Measurements from ENCODE around the gene SH3GLB2.

Gene SH3GLB2

DNA sequence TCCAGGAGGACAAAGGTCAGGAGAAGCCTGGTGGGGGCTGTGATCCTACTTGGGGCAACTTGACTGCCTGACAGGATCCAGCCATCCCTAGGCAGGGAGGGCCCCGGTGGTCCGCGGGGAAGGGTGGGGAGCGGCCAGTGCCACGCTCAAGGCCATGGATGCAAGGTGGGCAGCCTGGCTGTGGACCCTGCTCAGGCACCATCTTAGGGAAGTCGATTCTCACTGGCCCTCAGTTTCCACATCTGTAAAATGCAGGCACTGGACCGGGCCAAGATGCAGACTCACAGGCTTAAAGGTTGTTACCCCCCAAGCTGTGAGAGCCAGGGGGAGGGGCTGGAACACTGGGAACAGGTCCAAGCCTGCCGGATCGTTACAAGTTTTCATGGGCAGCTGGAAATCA lies 44.0 kb upstream of the SH3GLB2 start:
- TF ChIP-seq, protein P1, sequence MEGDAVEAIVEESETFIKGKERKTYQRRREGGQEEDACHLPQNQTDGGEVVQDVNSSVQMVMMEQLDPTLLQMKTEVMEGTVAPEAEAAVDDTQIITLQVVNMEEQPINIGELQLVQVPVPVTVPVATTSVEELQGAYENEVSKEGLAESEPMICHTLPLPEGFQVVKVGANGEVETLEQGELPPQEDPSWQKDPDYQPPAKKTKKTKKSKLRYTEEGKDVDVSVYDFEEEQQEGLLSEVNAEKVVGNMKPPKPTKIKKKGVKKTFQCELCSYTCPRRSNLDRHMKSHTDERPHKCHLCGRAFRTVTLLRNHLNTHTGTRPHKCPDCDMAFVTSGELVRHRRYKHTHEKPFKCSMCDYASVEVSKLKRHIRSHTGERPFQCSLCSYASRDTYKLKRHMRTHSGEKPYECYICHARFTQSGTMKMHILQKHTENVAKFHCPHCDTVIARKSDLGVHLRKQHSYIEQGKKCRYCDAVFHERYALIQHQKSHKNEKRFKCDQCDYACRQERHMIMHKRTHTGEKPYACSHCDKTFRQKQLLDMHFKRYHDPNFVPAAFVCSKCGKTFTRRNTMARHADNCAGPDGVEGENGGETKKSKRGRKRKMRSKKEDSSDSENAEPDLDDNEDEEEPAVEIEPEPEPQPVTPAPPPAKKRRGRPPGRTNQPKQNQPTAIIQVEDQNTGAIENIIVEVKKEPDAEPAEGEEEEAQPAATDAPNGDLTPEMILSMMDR (IDR thresholded peaks at IDR 0.05; ENCODE audit: low read depth, low read length, missing control alignments) = no peak
- DNase-seq (ENCODE audit: low read depth) = no peak
- no peak overlapping the region for H3K4me3 ChIP-seq (ENCODE audit: low read depth, low read length)

DNA sequence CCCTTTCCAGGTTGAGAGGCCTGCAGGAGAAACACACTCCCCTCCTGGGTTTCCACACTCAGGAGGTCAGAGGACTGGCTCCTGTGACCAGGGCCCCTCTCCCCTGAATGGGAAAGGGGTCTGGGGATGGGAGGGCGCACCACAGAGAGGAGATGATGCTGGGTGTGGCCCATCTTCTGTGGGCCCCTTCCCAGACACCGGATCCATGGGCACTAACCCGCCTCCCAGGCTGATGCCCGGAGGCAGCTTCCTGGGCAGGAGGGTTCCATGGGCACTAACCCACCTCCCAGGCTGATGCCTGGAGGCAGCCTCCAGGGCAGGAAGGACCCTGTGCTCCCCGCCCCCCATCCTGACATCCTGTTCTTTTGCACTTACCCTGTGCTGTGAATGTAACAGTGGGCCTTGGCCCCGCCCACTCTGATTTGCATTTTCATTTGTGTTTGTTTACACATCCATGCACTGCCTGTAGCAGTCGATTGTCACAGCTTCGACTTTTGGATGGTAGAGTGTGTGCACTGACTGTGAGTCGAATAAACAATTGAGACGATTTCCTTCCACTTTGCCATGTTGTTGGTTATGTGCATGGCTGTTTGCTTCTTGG lies 43.5 kb upstream of the SH3GLB2 start:
- no peak for DNase-seq (ENCODE audit: low read depth)
- H3K4me3 ChIP-seq (ENCODE audit: low read depth, low read length) = no peak overlapping the region
- TF ChIP-seq, protein P1 (IDR thresholded peaks at IDR 0.05; ENCODE audit: low read depth, low read length, missing control alignments) = no peak

DNA sequence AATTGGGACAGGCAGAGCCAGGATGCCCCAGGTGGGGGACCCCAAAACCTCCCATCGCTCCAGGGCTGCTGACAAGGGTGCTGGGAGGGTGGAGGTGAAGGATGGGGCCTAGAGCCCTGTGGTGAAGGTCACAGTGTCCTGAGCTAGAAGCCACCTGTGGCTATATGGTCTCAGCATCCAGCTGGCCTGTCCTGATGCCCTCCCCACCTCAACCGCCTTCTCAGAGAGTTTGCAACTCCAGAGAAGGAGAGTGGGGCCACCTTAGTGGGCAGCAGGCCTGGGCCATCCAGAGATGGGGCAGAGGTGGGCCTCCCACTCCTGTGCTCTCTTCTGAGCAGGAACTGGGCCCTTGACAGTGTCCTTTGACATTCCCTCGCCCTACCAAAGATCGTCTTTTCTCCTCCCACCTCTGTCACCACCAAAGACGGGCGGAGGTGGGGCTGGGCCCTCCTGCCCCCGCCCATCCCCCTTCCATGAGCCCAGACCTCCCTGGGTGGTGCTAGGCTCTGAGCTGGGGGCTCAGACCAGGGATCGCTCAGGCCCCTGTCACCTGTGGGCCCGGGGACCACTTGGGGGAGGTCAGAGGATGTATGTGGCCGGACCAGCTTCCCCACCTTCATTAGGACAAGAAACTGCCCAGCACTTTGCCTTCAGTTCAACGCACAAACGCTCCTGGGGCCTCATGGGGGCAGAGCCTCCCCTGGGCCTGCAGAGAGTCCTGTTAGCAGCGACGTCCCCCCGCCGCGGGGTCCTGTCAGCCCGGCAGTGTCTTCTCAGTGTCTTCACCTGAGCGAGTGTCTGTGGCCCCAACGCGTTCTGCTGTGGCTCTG lies 42.8 kb upstream of the SH3GLB2 start:
- DNase-seq (ENCODE audit: low read depth) = no peak
- no peak overlapping the region for H3K4me3 ChIP-seq (ENCODE audit: low read depth, low read length)
- TF ChIP-seq, protein P1 (IDR thresholded peaks at IDR 0.05; ENCODE audit: low read depth, low read length, missing control alignments) = no peak

DNA sequence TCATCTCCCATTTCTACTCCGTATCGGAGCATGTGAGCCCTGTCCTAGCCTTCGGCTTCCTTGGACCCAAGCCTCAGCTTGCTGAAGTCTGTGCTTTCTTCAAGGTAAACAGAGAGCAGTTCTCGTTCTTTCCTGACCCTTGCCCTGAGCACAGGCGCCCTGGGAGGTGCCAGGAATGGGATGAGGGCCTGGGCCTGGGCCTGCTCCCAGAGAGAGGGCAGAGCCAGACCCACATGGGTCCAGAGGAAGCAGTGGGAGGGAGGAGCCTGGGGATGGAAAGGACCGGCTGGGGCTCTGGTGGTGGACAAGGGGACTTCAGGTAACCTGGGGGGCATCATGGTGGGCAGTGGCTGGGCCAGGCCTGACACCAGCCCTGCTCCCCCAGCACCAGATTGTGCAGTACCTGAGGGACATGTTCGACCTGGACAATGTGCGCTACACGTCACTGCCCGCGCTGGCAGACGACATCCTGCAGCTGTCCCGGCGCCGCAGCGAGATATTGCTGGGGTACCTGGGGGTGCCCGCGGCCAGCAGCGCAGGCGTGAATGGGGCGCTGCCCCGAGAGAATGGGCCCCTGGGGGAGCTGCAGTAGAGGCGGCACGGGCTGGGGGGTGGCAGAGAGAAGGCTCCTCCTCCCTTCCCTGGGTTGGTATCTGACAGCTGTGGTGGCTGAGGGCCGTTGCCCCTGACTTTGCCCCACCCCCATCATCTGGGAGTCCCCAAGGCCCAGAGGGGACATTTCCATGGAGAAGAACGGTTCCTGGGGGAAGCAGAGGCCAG lies 41.9 kb upstream of the SH3GLB2 start:
- TF ChIP-seq, protein P1 (IDR thresholded peaks at IDR 0.05; ENCODE audit: low read depth, low read length, missing control alignments) = no peak
- H3K4me3 ChIP-seq (ENCODE audit: low read depth, low read length) = no peak overlapping the region
- DNase-seq (ENCODE audit: low read depth) = no peak

DNA sequence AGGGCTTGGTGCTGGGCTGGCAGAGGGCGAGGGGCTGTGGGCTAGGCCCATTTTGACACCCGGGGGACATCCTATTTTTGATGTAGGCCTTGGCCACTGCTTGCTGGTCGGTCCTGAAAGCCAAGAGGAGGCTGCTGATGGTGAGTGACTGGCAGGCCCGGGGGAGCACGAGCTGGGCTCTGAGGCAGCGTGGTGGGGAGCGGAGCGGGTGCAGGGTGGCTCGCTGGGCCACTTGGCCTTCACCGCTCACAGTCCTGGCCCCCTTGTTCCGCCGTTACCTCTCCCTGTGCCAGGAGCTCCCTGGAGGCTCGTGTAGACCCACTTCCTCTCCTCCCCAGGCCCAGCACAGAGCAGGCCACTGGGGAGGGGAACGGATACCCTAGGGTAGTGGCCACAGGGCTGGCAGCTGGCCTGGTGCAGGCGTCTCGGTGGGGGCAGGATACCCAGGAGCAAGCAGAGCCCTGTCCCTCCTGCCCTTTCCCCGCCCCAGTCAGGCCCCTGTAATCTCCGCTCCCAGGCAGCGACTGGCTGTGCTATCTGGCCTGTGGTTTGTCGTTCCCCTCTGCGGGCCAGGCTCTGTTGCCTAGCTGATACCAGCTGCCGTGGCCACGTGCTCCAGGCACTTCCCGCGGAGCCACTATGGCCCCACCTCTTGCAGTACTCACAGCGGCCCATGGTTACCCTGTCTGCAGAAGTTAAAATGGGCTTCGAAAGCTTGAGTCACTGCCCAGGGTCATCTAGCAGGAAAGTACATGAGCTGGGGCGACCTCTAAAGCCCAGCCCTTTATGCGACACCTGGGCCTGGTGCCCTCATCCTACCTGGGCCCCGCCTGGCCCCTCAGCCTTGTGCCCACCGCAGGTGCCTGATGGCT lies 41.1 kb upstream of the SH3GLB2 start:
- H3K4me3 ChIP-seq (ENCODE audit: low read depth, low read length) = no peak overlapping the region
- DNase-seq (ENCODE audit: low read depth) = no peak
- TF ChIP-seq, protein P1 (IDR thresholded peaks at IDR 0.05; ENCODE audit: low read depth, low read length, missing control alignments) = no peak

DNA sequence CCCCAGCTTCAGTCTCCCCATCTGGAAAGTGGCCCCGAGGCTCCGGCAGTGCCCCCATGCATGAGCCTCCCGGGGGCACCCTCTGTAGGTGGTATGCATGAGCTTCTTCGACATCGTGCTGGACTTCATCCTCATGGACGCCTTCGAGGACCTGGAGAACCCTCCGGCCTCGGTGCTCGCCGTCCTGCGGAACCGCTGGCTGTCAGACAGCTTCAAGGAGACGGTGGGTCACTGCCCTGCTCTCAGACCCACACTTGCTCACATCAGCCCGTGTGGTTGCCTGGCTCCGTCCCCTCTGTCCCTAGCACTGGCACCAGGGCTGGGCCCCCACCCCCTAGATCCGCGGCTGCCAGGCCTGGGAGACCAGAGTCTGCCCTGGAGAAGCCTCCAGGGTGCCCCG lies 40.0 kb upstream of the SH3GLB2 start:
- DNase-seq (ENCODE audit: low read depth) = no peak
- H3K4me3 ChIP-seq (ENCODE audit: low read depth, low read length) = no peak overlapping the region
- TF ChIP-seq, protein P1 (IDR thresholded peaks at IDR 0.05; ENCODE audit: low read depth, low read length, missing control alignments) = no peak

Measured in GM12864 (cell line).